Kidney (tissue), 14 donors: Measurements from ENCODE around the gene WNT3A. TPM values are rescaled to one million over a fixed set of nuclear protein-coding genes. Genes with fewer than 3 reads are reported as not detected.
A peak's percentile ranks its signal among the peaks of the same experiment; 100 is the strongest.

Experiments used
- DNase-seq, 5 donors: peaks; one replicate each; pipeline ENCODE4 v3.0.0-alpha.2; 2013 to 2020
- FAIRE-seq: peaks from 2 replicates; lab custom pipeline; 2012; peaks lifted over from hg19 to GRCh38; lab: Jason Lieb, UNC
- H3K27ac ChIP-seq, 2 donors: one replicate each; pipeline ENCODE4 v1.7.0; 2013; ENCODE audit warnings: low read depth in 2 of 2, low read length in 2 of 2, inconsistent platforms in 1 of 2
- H3K27me3 ChIP-seq: one replicate; pipeline ENCODE4 v1.7.1; 2013; ENCODE audit warnings: low read length, inconsistent platforms; ENCODE audit not compliant: control insufficient read depth, insufficient read depth
- H3K36me3 ChIP-seq, 3 donors: one replicate each; pipeline versions ENCODE4 v1.7.0 to v1.7.1; 2013; ENCODE audit warnings: low read length in 3 of 3, control low read depth in 1 of 3, inconsistent platforms in 1 of 3; ENCODE audit not compliant: insufficient read depth in 3 of 3, control insufficient read depth in 2 of 3
- H3K4me1 ChIP-seq, 3 donors: one replicate each; pipeline versions ENCODE4 v1.7.0 to v1.7.1; 2013; ENCODE audit warnings: low read length in 3 of 3, inconsistent platforms in 1 of 3, low read depth in 1 of 3; ENCODE audit not compliant: control insufficient read depth in 2 of 3, insufficient read depth in 2 of 3
- H3K4me3 ChIP-seq, 3 donors: one replicate each; pipeline versions ENCODE4 v1.7.0 to v1.8.1; 2013; ENCODE audit warnings: low read length in 3 of 3, control low read depth in 1 of 3, inconsistent platforms in 1 of 3
- H3K9ac ChIP-seq, 3 donors: one replicate each; pipeline versions ENCODE4 v1.7.0 to v1.7.1; 2013; ENCODE audit warnings: low read length in 3 of 3, control low read depth in 1 of 3, inconsistent platforms in 1 of 3
- H3K9me3 ChIP-seq, 3 donors: one replicate each; pipeline versions ENCODE4 v1.7.0 to v1.7.1; 2013; ENCODE audit warnings: low read length in 3 of 3, control low read depth in 1 of 3, inconsistent platforms in 1 of 3; ENCODE audit not compliant: control insufficient read depth in 2 of 3, insufficient read depth in 1 of 3
- CTCF ChIP-seq: IDR thresholded peaks from 3 replicates; pipeline ENCODE4 v1.5.1; 2012; ENCODE audit warnings: mild to moderate bottlenecking, moderate library complexity, borderline replicate concordance; ENCODE audit not compliant: insufficient read depth; ENCODE audit errors: extremely low read depth
- intact Hi-C: fragments of 100-400 bp; cut with DNase I; formaldehyde crosslinking; loops from one replicate; pipeline ENCODE4 v1.11.1; 2022
- polyA plus RNA-seq: library from polyadenylated mRNA; stranded (reverse); fragments of 350-450 nt; fragmentation: Illumina TruSeq; extraction: RNeasy Lipid Tissue Mini Kit (QIAGEN cat#74804); gene quantifications from one replicate; pipeline ENCODE4 v1.2.3, GENCODE V29; 2014; ENCODE audit warnings: low read depth, low replicate concordance; ENCODE audit not compliant: insufficient read depth
- total RNA-seq: library from RNA; stranded (reverse); fragmentation: NEBNext Ultra II Directional; extraction: Animal tissue kit (Norgen Biotek cat#: 25700); gene quantifications from one replicate; pipeline ENCODE4 v1.2.1, GENCODE V29; 2021
- donor health status: control.
- donor health status: control.
- donor health status: control.
- donor health status: control.
- donor health status: control.
- donor health status: DM: yes; HTN: yes; CAD: no.
- donor health status: Normal renal cell carcinoma (clear cell type).

Gene WNT3A
- total and polyA plus RNA-seq, 2 donors from 2014 or later, result not detected

- intact Hi-C loops, result no loop called here
- Histone ChIP-seq H3K27ac (no peak overlapping the region), H3K9me3 (no peaks in the 10 kb centered on the region), H3K4me3 (no peak overlapping the region), H3K4me1 (no peaks in the 10 kb centered on the region), H3K36me3 (no peaks in the 10 kb centered on the region), H3K27me3 (peaks cover 6% of the 10 kb centered on the region), H3K9ac (no peak overlapping the region)
- FAIRE-seq, result no peak
- TF ChIP-seq CTCF, result no peak
- no peak for DNase-seq
Measured at GRCh38 chr1:228073061-228073856, 66.5 kb downstream of the WNT3A start.

- no peak overlapping the region for H3K4me3 ChIP-seq
- H3K4me1 ChIP-seq, result no peaks in the 10 kb centered on the region
- intact Hi-C loops, result no loop called here
- H3K9ac ChIP-seq, result no peak overlapping the region
- no peak for FAIRE-seq
- H3K36me3 ChIP-seq, result no peaks in the 10 kb centered on the region
- H3K27ac ChIP-seq, result no peak overlapping the region
- no peaks in the 10 kb centered on the region for H3K9me3 ChIP-seq
- TF ChIP-seq CTCF, result peak; percentile 14
- DNase-seq, result peak in 4 of 5 donors; percentile 68 to 84 (median 75)
- H3K27me3 ChIP-seq, result peaks cover 6% of the 10 kb centered on the region
Measured at GRCh38 chr1:228073857-228074545, 67.2 kb downstream of the WNT3A start.

GRCh38 chr1:228074954-228075730 lies 68.3 kb downstream of the WNT3A start:
- no peaks in the 10 kb centered on the region for H3K4me1 ChIP-seq

More at GRCh38 chr1:228074954-228075730, 68.3 kb downstream of the WNT3A start:
- no peak for TF ChIP-seq CTCF
- Histone ChIP-seq H3K36me3 (no peaks in the 10 kb centered on the region), H3K27me3 (peaks cover 6% of the 10 kb centered on the region), H3K4me3 (no peak overlapping the region), H3K9me3 (no peaks in the 10 kb centered on the region), H3K27ac (no peak overlapping the region), H3K9ac (no peak overlapping the region)
- DNase-seq (peak in 2 of 5 donors; percentile 50 to 67), FAIRE-seq (no peak)
- intact Hi-C loops, result no loop called here
